HG03565 (cell line): Measurements from ENCODE around the gene CEP63.

Experiments
- ATAC-seq: cut with Tn5 transposase; IDR thresholded peaks from one replicate; pipeline ENCODE4 v1.9.1; 2021; ENCODE audit warnings: mild to moderate bottlenecking, moderate library complexity; ENCODE audit not compliant: unreplicated experiment

Gene CEP63

DNA sequence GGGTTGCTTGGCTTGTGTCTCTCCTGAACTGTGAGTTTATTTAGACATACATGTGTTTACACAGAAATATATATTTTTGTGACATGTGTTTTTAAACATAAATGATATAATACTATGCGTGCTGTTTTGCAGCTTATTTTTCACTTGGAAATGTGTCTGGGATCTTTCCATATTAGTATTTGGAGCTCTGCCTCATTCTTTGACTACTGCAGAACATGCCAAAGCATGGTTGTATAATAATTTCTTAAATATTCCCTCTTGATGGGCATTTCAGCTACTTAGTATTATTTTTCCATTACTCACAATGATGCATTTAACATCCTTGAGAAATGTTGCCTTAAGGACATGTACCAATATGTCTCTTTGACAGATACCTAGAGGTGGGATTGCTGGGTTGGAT is 19.5 kb upstream of the CEP63 start:
- ATAC-seq = no peak

GRCh38 chr3:134468519-134468918 is 17.3 kb upstream of the CEP63 start:
- no peak for ATAC-seq

GRCh38 chr3:134471521-134472193 is 14.2 kb upstream of the CEP63 start:
- ATAC-seq = no peak

- no peak for ATAC-seq
Measured at GRCh38 chr3:134472831-134473230, 13.0 kb upstream of the CEP63 start.

- no peak for ATAC-seq
Measured at GRCh38 chr3:134473868-134474546, 11.8 kb upstream of the CEP63 start.

DNA sequence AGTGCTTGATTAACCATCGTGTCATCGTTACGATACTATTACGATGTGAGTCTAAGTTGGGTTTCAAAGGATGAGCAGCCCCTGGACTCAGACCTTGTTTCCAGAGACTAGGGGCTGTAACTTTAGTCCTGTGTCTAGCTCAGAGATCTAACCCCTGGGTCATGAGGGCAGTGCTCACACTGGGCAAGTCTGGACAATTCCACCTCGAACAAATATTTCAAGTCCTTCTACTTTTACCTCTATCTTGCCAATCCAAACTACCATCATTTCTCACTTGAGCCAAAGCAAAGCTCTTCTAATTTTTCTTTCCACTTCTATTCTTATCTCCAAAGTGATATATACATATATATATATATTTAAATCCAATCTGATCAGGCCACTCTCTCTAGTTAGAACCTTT is 10.9 kb upstream of the CEP63 start:
- no peak for ATAC-seq

GRCh38 chr3:134476306-134476705 is 9.6 kb upstream of the CEP63 start:
- ATAC-seq = no peak

- ATAC-seq = no peak
Measured at GRCh38 chr3:134477002-134477401, 8.9 kb upstream of the CEP63 start.

GRCh38 chr3:134477938-134478337 is 7.9 kb upstream of the CEP63 start:
- no peak for ATAC-seq

DNA sequence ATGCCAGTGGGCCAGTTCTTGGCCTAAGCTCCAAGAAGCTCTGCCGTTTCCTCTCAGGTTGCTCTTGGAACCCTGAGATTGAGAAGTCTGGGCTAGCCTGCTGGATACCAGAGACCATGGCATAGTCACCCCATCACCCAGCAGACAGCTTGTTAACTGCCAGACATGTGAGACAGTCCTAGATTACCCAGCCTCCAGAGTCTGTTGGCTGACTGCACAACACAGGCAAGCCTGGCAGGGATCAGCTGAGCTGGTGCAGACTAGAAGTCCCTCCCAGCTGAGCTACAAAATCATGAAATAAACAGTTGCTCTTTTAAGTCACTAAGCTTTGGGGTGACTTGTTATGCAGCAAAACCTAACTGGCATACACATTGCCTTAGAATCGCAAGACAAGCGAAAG is 5.3 kb upstream of the CEP63 start:
- no peak for ATAC-seq

- no peak for ATAC-seq
Measured at GRCh38 chr3:134481166-134481565, 4.7 kb upstream of the CEP63 start.

GRCh38 chr3:134482622-134483021 is 3.2 kb upstream of the CEP63 start:
- no peak for ATAC-seq

DNA sequence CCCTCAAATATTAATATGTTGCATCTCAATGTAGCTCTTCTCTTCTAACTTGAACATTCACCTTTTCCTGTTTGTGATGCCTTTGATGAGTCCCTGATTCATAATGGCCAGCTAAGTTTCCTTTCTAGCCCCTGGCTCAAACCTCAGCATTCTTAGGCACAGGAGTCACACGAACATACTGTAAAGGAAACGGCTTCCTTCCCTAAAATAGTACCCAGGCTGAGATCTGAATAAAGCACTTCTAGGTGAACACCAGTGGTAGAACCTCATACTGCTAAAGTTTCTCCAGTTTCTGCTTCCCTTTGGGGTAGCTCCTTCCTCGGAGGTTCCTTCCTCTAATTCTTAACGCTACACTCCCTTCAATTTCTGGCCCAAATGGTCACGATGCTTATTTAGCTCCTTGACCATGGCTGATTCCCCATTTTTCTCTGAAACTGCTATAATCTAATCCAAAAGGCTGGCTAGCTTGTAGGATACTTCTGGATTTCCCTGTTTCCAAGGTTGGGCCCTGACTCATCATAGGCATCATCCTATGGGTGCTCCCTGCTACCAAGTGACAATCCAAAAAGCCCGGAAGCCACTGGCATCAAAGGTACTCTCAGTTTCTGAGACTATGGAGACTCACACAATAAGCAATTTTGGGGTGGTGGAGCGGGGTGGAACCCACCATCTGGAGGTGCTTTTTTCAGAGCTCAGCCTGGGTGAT is 2.5 kb upstream of the CEP63 start:
- no peak for ATAC-seq

GRCh38 chr3:134485075-134485717 is 661 bp upstream of the CEP63 start:
- ATAC-seq = peak; percentile 2

DNA sequence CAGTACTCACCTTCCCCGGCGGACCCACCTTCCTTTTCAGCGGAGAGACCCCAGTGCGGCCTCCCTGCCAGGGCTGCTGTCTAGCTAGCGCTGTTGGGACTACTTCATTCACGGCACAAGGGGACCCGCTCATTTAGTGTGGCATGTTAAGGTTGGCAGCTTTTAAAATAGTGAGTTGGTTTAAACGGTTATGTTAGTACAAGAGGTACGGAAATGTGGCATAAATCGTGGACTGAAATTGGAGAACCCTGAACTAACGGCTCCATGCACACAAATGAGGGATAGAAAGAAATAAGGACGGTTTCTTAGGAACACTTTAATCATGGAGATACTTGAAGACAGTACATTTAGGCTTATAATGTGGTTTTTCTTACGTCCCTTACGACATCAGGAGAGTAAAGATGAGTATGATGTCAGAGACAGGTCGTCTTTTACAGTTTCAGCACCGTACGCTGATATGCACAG is 752 bp downstream of the CEP63 start:
- ATAC-seq = no peak

GRCh38 chr3:134487406-134487805 is 1.5 kb downstream of the CEP63 start:
- no peak for ATAC-seq

DNA sequence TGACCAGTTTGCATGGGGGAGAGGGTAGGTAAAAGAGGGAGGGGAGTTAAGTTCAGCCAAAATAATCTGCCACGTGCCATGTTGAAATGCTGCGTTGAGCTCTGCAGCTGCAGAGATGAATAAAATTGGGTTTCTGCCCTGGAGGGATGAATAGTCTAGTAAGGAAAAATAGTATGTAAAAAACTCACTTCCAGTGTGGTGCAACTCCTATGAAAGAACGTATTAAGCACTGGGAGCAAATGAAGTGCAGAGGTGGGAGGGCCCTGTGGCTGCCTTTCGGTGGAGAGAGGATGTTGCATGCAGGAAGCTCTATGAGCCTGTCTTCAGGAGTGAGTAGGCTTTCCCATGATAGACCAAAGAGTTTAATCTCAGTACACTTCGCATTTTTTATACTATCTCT is 8.6 kb downstream of the CEP63 start:
- ATAC-seq = no peak

GRCh38 chr3:134495980-134496379 is 10.1 kb downstream of the CEP63 start:
- ATAC-seq = no peak

DNA sequence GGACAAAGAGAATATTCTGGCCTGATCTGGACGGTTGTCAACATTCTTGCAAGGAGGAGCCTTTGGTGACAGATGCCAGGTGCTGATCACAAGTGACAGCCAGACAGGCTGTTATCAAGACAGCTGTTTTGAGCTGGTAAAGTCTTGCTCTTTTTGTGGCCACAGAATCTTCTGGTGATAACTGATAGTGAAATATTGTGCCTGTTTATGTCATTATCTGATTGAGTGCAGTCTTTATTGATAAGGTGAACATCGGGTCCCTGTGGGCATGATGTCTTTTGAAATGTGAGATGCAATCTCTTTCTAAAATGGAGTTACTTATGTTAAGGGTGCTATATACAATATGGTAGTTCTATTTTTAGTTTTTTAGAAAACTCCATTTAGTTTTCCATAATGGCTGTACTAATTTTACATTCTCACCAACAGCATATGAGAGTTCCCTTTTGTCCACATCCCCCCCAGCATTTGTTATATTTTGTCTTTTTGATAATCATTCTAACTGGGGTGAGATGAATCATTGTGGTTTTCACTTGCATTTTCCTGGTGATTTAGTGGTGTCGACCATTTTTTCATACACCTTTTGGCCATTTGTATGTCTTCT is 10.7 kb downstream of the CEP63 start:
- no peak for ATAC-seq

- ATAC-seq = no peak
Measured at GRCh38 chr3:134503266-134503665, 17.4 kb downstream of the CEP63 start.

GRCh38 chr3:134504132-134504531 is 18.3 kb downstream of the CEP63 start:
- no peak for ATAC-seq
